Activated T-cell treated with anti-CD3 and anti-CD28 coated beads, Interleukin-2, amount 50 U/mL, for 4 hours (primary cell): ENCODE data around the gene KRT17. TPM values are rescaled to one million over a fixed set of nuclear protein-coding genes. Genes with fewer than 3 reads are reported as not detected.
"Not testable (repeated sequence)": the region's sequence is repeated elsewhere in the genome, so short reads cannot be mapped to it uniquely, and the experiment has no call there.

Experiments used
- ATAC-seq, 2 donors: fragments of 200-7000 bp; cut with Tn5 transposase; one replicate each; pipeline ENCODE4 v1.10.0; 2021
- DNase-seq: peaks from one replicate; pipeline ENCODE4 v3.0.0-alpha.2; 2020
- H3K27me3 Mint-ChIP-seq: one replicate; pipeline ENCODE4 v1.8.0; 2021; ENCODE audit warnings: low read depth, mixed read lengths
- H3K36me3 Mint-ChIP-seq: one replicate; pipeline ENCODE4 v1.8.0; 2022; ENCODE audit warnings: mixed read lengths; ENCODE audit not compliant: insufficient read depth
- H3K4me1 Mint-ChIP-seq: one replicate; pipeline ENCODE4 v1.8.0; 2021; ENCODE audit warnings: low read depth, mixed read lengths
- H3K4me3 Mint-ChIP-seq: one replicate; pipeline ENCODE4 v1.8.0; 2021; ENCODE audit warnings: mild to moderate bottlenecking, moderate library complexity, mixed read lengths
- H3K9me3 Mint-ChIP-seq: one replicate; pipeline ENCODE4 v1.8.0; 2021; ENCODE audit warnings: mixed read lengths
- total RNA-seq, 3 donors: library from RNA; stranded (reverse); gene quantifications; one replicate each; pipeline ENCODE4 v1.2.1, GENCODE V29; 2021

Gene KRT17
- total RNA-seq, 3 donors from 2014 or later = not detected

GRCh38 chr17:41588126-41588810, 36.1 kb downstream of the KRT17 start:
- no peaks in the 10 kb centered on the region for H3K9me3 Mint-ChIP-seq
- no peak for ATAC-seq
- no peaks in the 10 kb centered on the region for H3K36me3 Mint-ChIP-seq
- H3K4me1 Mint-ChIP-seq = no peaks in the 10 kb centered on the region
- DNase-seq = no peak
- no peak overlapping the region for H3K4me3 Mint-ChIP-seq
- H3K27me3 Mint-ChIP-seq = peaks cover 25% of the 10 kb centered on the region

GRCh38 chr17:41586863-41587495, 37.4 kb downstream of the KRT17 start, which contains the start of gene KRT14:
TSS of gene KRT14 (minus strand) at chr17:41586895. CDS start at chr17:41586834, 61 bp downstream.
- DNase-seq (no peak), ATAC-seq (no peak)
- Mint-ChIP-seq H3K27me3 (peaks cover 28% of the 10 kb centered on the region), H3K36me3 (no peaks in the 10 kb centered on the region), H3K4me3 (no peak within 1 kb of the TSS), H3K9me3 (no peaks in the 10 kb centered on the region), H3K4me1 (no peaks in the 10 kb centered on the region)

GRCh38 chr17:41585301-41586056, 38.9 kb downstream of the KRT17 start:
- peaks cover 27% of the 10 kb centered on the region for H3K27me3 Mint-ChIP-seq

GRCh38 chr17:41584331-41584927, 39.9 kb downstream of the KRT17 start:
- ATAC-seq, H3K36me3 Mint-ChIP-seq, H3K4me1 Mint-ChIP-seq, DNase-seq, H3K4me3 Mint-ChIP-seq, H3K9me3 Mint-ChIP-seq: not testable (repeated sequence)
- peaks cover 34% of the 10 kb centered on the region for H3K27me3 Mint-ChIP-seq

More at GRCh38 chr17:41585301-41586056, 38.9 kb downstream of the KRT17 start:
- Mint-ChIP-seq H3K4me3 (no peak overlapping the region), H3K9me3 (no peaks in the 10 kb centered on the region), H3K36me3 (no peaks in the 10 kb centered on the region), H3K4me1 (no peaks in the 10 kb centered on the region)
- no peak for DNase-seq
- ATAC-seq = no peak

GRCh38 chr17:41583137-41584127, 40.9 kb downstream of the KRT17 start:
- no peaks in the 10 kb centered on the region for H3K36me3 Mint-ChIP-seq
- H3K4me1 Mint-ChIP-seq = no peaks in the 10 kb centered on the region
- H3K4me3 Mint-ChIP-seq = no peak overlapping the region
- no peak for DNase-seq
- H3K9me3 Mint-ChIP-seq = no peaks in the 10 kb centered on the region
- peaks cover 37% of the 10 kb centered on the region for H3K27me3 Mint-ChIP-seq
- ATAC-seq = no peak

GRCh38 chr17:41582061-41582968, 42.1 kb downstream of the KRT17 start:
- not testable (repeated sequence) for H3K36me3 Mint-ChIP-seq, H3K9me3 Mint-ChIP-seq, H3K4me1 Mint-ChIP-seq, H3K4me3 Mint-ChIP-seq, DNase-seq, ATAC-seq
- peaks cover 44% of the 10 kb centered on the region for H3K27me3 Mint-ChIP-seq

GRCh38 chr17:41581366-41582060, 42.9 kb downstream of the KRT17 start:
- DNase-seq (no peak), ATAC-seq (no peak)
- H3K4me1 Mint-ChIP-seq = no peaks in the 10 kb centered on the region
- no peak overlapping the region for H3K4me3 Mint-ChIP-seq
- no peaks in the 10 kb centered on the region for H3K36me3 Mint-ChIP-seq
- no peaks in the 10 kb centered on the region for H3K9me3 Mint-ChIP-seq
- peaks cover 50% of the 10 kb centered on the region for H3K27me3 Mint-ChIP-seq

- H3K36me3 Mint-ChIP-seq = no peaks in the 10 kb centered on the region
- peaks cover 52% of the 10 kb centered on the region for H3K27me3 Mint-ChIP-seq
- ATAC-seq = no peak
- no peak for DNase-seq
- no peaks in the 10 kb centered on the region for H3K9me3 Mint-ChIP-seq
- H3K4me3 Mint-ChIP-seq = no peak overlapping the region
- H3K4me1 Mint-ChIP-seq = no peaks in the 10 kb centered on the region
Measured at GRCh38 chr17:41580687-41581365, 43.5 kb downstream of the KRT17 start.

GRCh38 chr17:41580244-41580575, 44.2 kb downstream of the KRT17 start:
- H3K4me1 Mint-ChIP-seq = no peaks in the 10 kb centered on the region
- no peak overlapping the region for H3K4me3 Mint-ChIP-seq
- no peaks in the 10 kb centered on the region for H3K36me3 Mint-ChIP-seq
- no peaks in the 10 kb centered on the region for H3K9me3 Mint-ChIP-seq
- ATAC-seq (no peak), DNase-seq (no peak)
- peaks cover 54% of the 10 kb centered on the region for H3K27me3 Mint-ChIP-seq

GRCh38 chr17:41579484-41580243, 44.7 kb downstream of the KRT17 start:
- ATAC-seq (peak; percentile 82 to 86), DNase-seq (peak; percentile 38)
- H3K36me3 Mint-ChIP-seq = no peaks in the 10 kb centered on the region
- H3K27me3 Mint-ChIP-seq = peaks cover 58% of the 10 kb centered on the region
- H3K4me3 Mint-ChIP-seq = no peak overlapping the region
- no peaks in the 10 kb centered on the region for H3K9me3 Mint-ChIP-seq
- no peaks in the 10 kb centered on the region for H3K4me1 Mint-ChIP-seq

- Mint-ChIP-seq H3K4me3 (no peak overlapping the region), H3K36me3 (no peaks in the 10 kb centered on the region), H3K27me3 (peaks cover 58% of the 10 kb centered on the region), H3K9me3 (no peaks in the 10 kb centered on the region), H3K4me1 (no peaks in the 10 kb centered on the region)
- DNase-seq (no peak), ATAC-seq (no peak)
Measured at GRCh38 chr17:41578971-41579370, 45.4 kb downstream of the KRT17 start.
